ENCODE data around the gene LENEP. TPM values are rescaled to one million over a fixed set of nuclear protein-coding genes. Genes with fewer than 3 reads are reported as not detected.

LENEP gene
- total RNA-seq, 1 experiment from 2014 or later, result 0.50 TPM

DNA sequence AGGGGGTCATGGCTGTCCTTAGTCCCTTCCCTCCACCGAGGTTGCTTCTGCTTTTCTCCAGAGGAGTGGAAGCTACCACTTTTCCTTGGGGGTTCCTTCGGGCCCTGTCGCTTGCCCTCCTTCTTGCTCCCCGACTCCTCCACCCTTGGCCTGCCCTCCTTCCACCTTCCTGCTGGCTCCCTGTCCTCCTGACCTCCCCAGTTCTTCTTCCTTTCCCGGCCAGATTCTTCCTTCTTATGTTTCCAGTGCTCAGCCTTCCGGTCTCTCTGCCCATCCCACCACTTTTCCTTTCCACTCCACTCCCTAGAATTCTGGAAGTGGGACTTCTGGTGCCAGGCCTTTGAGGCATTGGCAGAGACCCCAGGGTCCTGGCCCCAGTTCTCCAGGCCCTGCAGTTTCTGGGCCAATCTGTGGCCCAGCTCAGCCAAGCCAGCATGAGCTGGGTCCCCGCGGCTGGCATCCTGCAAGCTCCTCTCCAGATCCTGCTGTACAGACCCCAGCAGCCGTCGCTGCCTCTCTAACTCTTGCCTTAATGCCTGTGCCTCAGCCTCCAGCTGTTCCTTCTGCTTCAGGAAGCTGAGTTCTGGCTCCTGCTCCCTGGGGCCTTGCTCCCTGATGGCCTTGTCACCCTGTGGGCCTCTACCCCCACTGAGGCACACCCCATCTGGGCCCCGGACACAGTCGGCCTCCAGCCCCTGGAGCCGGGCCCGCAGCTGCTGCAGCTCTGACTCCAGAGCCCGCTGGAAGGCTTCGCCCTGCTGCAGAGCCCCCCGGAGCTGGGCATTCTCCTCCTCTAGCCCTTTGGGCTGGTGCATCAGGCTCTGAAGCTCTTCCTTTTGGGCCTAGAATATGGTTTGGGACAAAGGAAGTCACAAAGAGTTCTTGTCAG lies 47.2 kb upstream of the LENEP start:
- Mint-ChIP-seq H3K27me3 (ENCODE audit: insufficient read depth, unreplicated experiment) (no peaks in the 10 kb centered on the region), H3K27ac (ENCODE audit: unreplicated experiment) (no peak overlapping the region), H3K4me1 (ENCODE audit: low read depth, unreplicated experiment) (peaks cover 14% of the 10 kb centered on the region), H3K9me3 (ENCODE audit: unreplicated experiment) (no peaks in the 10 kb centered on the region), H3K4me3 (ENCODE audit: unreplicated experiment) (no peak overlapping the region), H3K36me3 (ENCODE audit: insufficient read depth, unreplicated experiment) (no peaks in the 10 kb centered on the region)
- no TSS peak for BruUV-seq (replicated peaks)
- no peaks in the 10 kb centered on the region for H3K36me3 ChIP-seq (ENCODE audit: control insufficient read depth, insufficient read depth, low read length)
- H3K4me3 ChIP-seq (ENCODE audit: low read depth, low read length), result no peak overlapping the region
- no peaks in the 10 kb centered on the region for H3K27me3 ChIP-seq (replicated peaks; ENCODE audit: control insufficient read depth, insufficient read depth, low read length)
- intact Hi-C loops (cut with micrococcal nuclease; ENCODE audit: unreplicated experiment), result loop anchor here (2.0 kb wide), 1 partner anchor 39 kb away; no protein-coding TSS in a partner anchor
- no peak for DNase-seq
- ChIA-PET CTCF (interaction anchor here (1.1 kb wide), 1 partner anchor 9 kb away, joined by 3 read pairs; the partner anchor contains the start of gene PBXIP1), POLR2A (interaction anchor here (0.7 kb wide), 1 partner anchor 75 kb away, joined by 4 read pairs; no protein-coding TSS in a partner anchor)
- H3K4me1 ChIP-seq, result peaks cover 13% of the 10 kb centered on the region
- no peaks in the 10 kb centered on the region for H3K9me3 ChIP-seq
- TF ChIP-seq, protein P1, sequence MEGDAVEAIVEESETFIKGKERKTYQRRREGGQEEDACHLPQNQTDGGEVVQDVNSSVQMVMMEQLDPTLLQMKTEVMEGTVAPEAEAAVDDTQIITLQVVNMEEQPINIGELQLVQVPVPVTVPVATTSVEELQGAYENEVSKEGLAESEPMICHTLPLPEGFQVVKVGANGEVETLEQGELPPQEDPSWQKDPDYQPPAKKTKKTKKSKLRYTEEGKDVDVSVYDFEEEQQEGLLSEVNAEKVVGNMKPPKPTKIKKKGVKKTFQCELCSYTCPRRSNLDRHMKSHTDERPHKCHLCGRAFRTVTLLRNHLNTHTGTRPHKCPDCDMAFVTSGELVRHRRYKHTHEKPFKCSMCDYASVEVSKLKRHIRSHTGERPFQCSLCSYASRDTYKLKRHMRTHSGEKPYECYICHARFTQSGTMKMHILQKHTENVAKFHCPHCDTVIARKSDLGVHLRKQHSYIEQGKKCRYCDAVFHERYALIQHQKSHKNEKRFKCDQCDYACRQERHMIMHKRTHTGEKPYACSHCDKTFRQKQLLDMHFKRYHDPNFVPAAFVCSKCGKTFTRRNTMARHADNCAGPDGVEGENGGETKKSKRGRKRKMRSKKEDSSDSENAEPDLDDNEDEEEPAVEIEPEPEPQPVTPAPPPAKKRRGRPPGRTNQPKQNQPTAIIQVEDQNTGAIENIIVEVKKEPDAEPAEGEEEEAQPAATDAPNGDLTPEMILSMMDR (IDR thresholded peaks at IDR 0.05; ENCODE audit: insufficient read depth in 1 of 2, low read depth in 1 of 2, low read length in 1 of 2, severe bottlenecking in 1 of 2, unreplicated experiment in 1 of 2), result no peak

DNA sequence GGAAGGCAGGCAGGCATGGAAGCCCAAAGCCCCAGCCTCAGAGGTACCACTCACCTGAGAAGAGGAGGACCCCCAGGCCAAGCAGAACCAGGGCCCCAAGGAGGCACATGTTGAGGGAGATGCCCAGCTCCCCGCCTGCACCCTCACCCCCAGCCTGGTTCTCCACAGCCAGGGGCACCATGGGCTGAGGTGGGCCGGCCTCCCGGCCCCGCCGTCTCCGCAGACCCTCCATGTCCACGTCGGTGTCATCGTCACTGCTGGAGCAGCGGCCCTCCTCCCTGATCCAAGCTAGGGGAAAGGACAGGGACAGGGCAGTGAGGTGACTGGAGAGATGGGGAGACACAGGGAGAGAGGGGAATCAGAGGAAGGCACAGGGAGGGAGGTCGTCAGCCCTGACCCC lies 45.3 kb upstream of the LENEP start:
- H3K27ac Mint-ChIP-seq (ENCODE audit: unreplicated experiment), result no peak overlapping the region
- no peaks in the 10 kb centered on the region for H3K36me3 Mint-ChIP-seq (ENCODE audit: insufficient read depth, unreplicated experiment)
- H3K27me3 Mint-ChIP-seq (ENCODE audit: insufficient read depth, unreplicated experiment), result no peaks in the 10 kb centered on the region
- POLR2A ChIA-PET, result no interaction called here
- no peak overlapping the region for H3K4me3 Mint-ChIP-seq (ENCODE audit: unreplicated experiment)
- peaks cover 13% of the 10 kb centered on the region for H3K4me1 ChIP-seq
- no peaks in the 10 kb centered on the region for H3K36me3 ChIP-seq (ENCODE audit: control insufficient read depth, insufficient read depth, low read length)
- H3K4me1 Mint-ChIP-seq (ENCODE audit: low read depth, unreplicated experiment), result peaks cover 14% of the 10 kb centered on the region
- CTCF ChIA-PET, result interaction anchor here (0.7 kb wide), 1 partner anchor 8 kb away, joined by 3 read pairs; no protein-coding TSS in a partner anchor
- DNase-seq, result no peak
- H3K9me3 ChIP-seq, result no peaks in the 10 kb centered on the region
- H3K4me3 ChIP-seq (ENCODE audit: low read depth, low read length), result no peak overlapping the region
- intact Hi-C loops (cut with micrococcal nuclease; ENCODE audit: unreplicated experiment), result no loop called here
- no TSS peak for BruUV-seq (replicated peaks)
- TF ChIP-seq, protein P1 (IDR thresholded peaks at IDR 0.05; ENCODE audit: insufficient read depth in 1 of 2, low read depth in 1 of 2, low read length in 1 of 2, severe bottlenecking in 1 of 2, unreplicated experiment in 1 of 2), result no peak
- no peaks in the 10 kb centered on the region for H3K9me3 Mint-ChIP-seq (ENCODE audit: unreplicated experiment)
- H3K27me3 ChIP-seq (replicated peaks; ENCODE audit: control insufficient read depth, insufficient read depth, low read length), result no peaks in the 10 kb centered on the region

DNA sequence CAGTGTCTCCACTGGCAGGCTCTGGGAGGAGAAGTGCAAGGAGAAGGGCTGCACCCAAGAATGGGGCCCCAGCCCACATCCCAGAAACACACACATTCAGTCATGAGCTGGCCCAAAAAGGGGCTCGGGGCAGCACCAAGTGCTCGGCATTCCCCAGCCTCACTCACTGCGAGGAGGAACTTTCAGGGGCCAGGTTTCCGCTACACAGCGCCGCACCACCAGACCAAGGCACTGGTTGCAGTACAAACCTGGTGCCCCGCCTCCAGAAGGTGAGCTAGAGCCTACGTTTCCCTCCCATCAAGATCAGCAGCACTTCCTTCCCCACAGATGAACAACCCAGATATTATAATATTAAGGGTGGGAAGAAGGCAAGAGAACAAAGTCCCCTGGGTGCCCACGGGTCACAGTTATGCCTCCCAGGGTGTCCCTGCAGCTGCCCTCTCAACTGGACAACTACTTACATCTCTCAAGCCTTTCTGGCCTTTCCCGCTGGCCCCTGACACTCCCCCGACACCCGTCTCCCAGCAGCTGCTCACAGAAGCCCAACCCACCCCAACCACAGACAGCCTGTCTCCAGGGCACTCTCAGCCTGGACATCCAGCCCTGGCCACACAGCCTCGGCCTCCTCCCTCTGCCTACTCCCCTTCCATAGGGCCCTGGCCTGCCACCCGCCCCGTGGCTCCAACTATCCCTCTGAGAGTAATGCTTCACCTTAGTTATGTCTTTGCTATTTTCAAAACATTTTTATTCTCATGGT lies 41.3 kb upstream of the LENEP start:
- Histone ChIP-seq H3K4me3 (ENCODE audit: low read depth, low read length) (no peak overlapping the region), H3K36me3 (ENCODE audit: control insufficient read depth, insufficient read depth, low read length) (no peaks in the 10 kb centered on the region), H3K27me3 (replicated peaks; ENCODE audit: control insufficient read depth, insufficient read depth, low read length) (no peaks in the 10 kb centered on the region), H3K9me3 (no peaks in the 10 kb centered on the region), H3K4me1 (peaks cover 7% of the 10 kb centered on the region)
- Mint-ChIP-seq H3K4me1 (ENCODE audit: low read depth, unreplicated experiment) (peaks cover 10% of the 10 kb centered on the region), H3K9me3 (ENCODE audit: unreplicated experiment) (no peaks in the 10 kb centered on the region), H3K4me3 (ENCODE audit: unreplicated experiment) (no peak overlapping the region), H3K36me3 (ENCODE audit: insufficient read depth, unreplicated experiment) (peaks cover 13% of the 10 kb centered on the region), H3K27me3 (ENCODE audit: insufficient read depth, unreplicated experiment) (no peaks in the 10 kb centered on the region), H3K27ac (ENCODE audit: unreplicated experiment) (no peak overlapping the region)
- ChIA-PET POLR2A (no interaction called here), CTCF (interaction anchor here (0.9 to 1.0 kb wide), 2 partner anchors 9 kb away, joined by 3 read pairs; partner anchors contain the start of gene PYGO2)
- TF ChIP-seq, protein P1 (IDR thresholded peaks at IDR 0.05; ENCODE audit: insufficient read depth in 1 of 2, low read depth in 1 of 2, low read length in 1 of 2, severe bottlenecking in 1 of 2, unreplicated experiment in 1 of 2), result no peak
- BruUV-seq (replicated peaks), result no TSS peak
- no peak for DNase-seq
- intact Hi-C loops (cut with micrococcal nuclease; ENCODE audit: unreplicated experiment), result no loop called here

Measured in Caco-2 (cell line).